K562 (cell line): ENCODE results near the gene BCL2L13. TPM values are rescaled to one million over a fixed set of nuclear protein-coding genes. Genes with fewer than 3 reads are reported as not detected.
A peak's percentile ranks its signal among the peaks of the same experiment; 100 is the strongest.

Source experiments
- MCM3 ChIP-seq: fragments of 450-650 bp; IDR thresholded peaks from 2 replicates; pipeline ENCODE4 v1.6.1; 2016
- MYC ChIP-seq, 2 experiments: fragments of 250-450 bp in 1 of 2; sonication (Bioruptor Pico) in 1 of 2; IDR thresholded peaks; 2 replicates each; pipeline versions ENCODE4 v1.5.1 to v1.6.1; 2012 to 2021; ENCODE audit warnings: low read depth in 2 of 2, borderline replicate concordance in 1 of 2, improper control_type of control experiment in 1 of 2, low read length in 1 of 2, mild to moderate bottlenecking in 1 of 2, moderate library complexity in 1 of 2
- SRSF3 ChIP-seq: fragments of 200-400 bp; formaldehyde crosslinking; IDR thresholded peaks from 2 replicates; pipeline ENCODE4 v1.6.1; 2016; ENCODE audit warnings: mild to moderate bottlenecking, low read length, moderate library complexity; ENCODE audit not compliant: insufficient read depth
- TAF7 ChIP-seq: fragments of 450-650 bp; IDR thresholded peaks from 2 replicates; pipeline ENCODE4 v1.6.1; 2016; ENCODE audit warnings: missing genetic modification characterization, missing compliant biosample characterization
- TEAD4 ChIP-seq, 2 experiments: sonication (generic) in 1 of 2; formaldehyde crosslinking in 1 of 2; IDR thresholded peaks; 2 replicates each; pipeline versions ENCODE4 v1.6.1 to v1.8.0; 2012 to 2022; ENCODE audit warnings: borderline replicate concordance in 1 of 2, inconsistent platforms in 1 of 2, low read length in 1 of 2, mild to moderate bottlenecking in 1 of 2, missing genetic modification reagents in 1 of 2
- ZEB2 ChIP-seq: fragments of 450-650 bp; IDR thresholded peaks from 2 replicates; pipeline ENCODE4 v1.6.1; 2016
- ZFP30 ChIP-seq: fragments of 250-450 bp; sonication (Bioruptor Pico); IDR thresholded peaks from 2 replicates; pipeline ENCODE4 v1.8.0; 2022; ENCODE audit warnings: moderate library complexity, mild to moderate bottlenecking, inconsistent platforms, borderline replicate concordance
- polyA plus RNA-seq, 8 experiments: library from polyadenylated mRNA; depleted of rRNA in 4 of 8; stranded (reverse) in 5 of 8; unstranded in 3 of 8; fragments of >200 nt; fragmentation: Nextera tagmentation in 2 of 8; fragmentation: Illumina TruSeq in 1 of 8; extraction: Ambion mirVana in 2 of 8; extraction: Trizol in 1 of 8; gene quantifications; 2 replicates each; pipeline versions ENCODE4 v1.2.1 to v1.2.3, GENCODE V29; 2011 to 2014; ENCODE audit warnings: inconsistent platforms in 1 of 8, missing spikeins in 1 of 8
- total RNA-seq, 7 experiments: library from RNA; depleted of rRNA in 6 of 7; stranded (reverse); fragments of >200 nt in 6 of 7; fragmentation: Illumina TruSeq in 2 of 7; extraction: Trizol in 2 of 7; gene quantifications; 2 replicates each; pipeline versions ENCODE4 v1.2.1 to v1.2.3, GENCODE V29; 2011 to 2021; ENCODE audit warnings: low replicate concordance in 1 of 7
- TF ChIP-seq, protein P1 (sequence below): IDR thresholded peaks from 2 replicates; pipeline ENCODE4 v1.6.1; 2014; ENCODE audit warnings: antibody characterized with exemption
- TF ChIP-seq, protein P2 (sequence below): fragments of 250-450 bp; sonication (Bioruptor Pico); IDR thresholded peaks from 2 replicates; pipeline ENCODE4 v1.8.0; 2021; ENCODE audit warnings: moderate library complexity, mild to moderate bottlenecking, inconsistent platforms
- TF ChIP-seq, protein P3 (sequence below): IDR thresholded peaks from 2 replicates; pipeline ENCODE4 v1.6.1; 2011; ENCODE audit not compliant: insufficient read length; ENCODE audit errors: extremely low read depth
- TF ChIP-seq, protein P4 (sequence below): fragments of 150-350 bp; conservative IDR thresholded peaks from 2 replicates; pipeline ENCODE4 v1.6.1; 2014; ENCODE audit warnings: low read length
- TF ChIP-seq, protein P5 (sequence below): fragments of 200-800 bp; sonication (Bioruptor generic); IDR thresholded peaks from 2 replicates; pipeline ENCODE4 v1.6.1; 2016; ENCODE audit warnings: missing genetic modification characterization, missing compliant biosample characterization
- TF ChIP-seq, protein P6 (sequence below), 2 experiments: fragments of 450-650 bp in 1 of 2; sonication (generic) in 1 of 2; formaldehyde crosslinking in 1 of 2; IDR thresholded peaks in 1 of 2; conservative IDR thresholded peaks in 1 of 2; 2 replicates each; pipeline versions ENCODE4 v1.6.1 to v1.8.1; 2016 to 2023; ENCODE audit warnings: mild to moderate bottlenecking in 2 of 2, moderate library complexity in 2 of 2, inconsistent platforms in 1 of 2, missing genetic modification reagents in 1 of 2

BCL2L13 gene
- total and polyA plus RNA-seq, 9 of the 15 experiments (the other 6 are each of a cell fraction or from before 2014, with no cell fraction given) = 41.5 to 63.4 (median 56.5) TPM

DNA sequence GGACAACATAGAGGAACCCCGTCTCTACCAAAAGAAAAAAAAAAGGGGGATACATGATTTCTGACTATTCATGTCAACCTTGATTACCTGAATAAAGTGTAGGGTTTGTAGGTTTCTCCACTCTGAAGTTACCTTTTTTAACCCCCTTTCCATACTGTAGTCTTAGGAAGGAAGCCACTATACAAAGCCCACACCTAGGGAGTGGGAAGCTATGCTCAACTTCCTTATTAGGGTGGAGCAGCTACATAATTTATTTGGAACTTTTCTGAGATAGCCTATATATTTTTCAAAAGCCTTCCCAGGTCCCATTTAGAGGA lies 9.4 kb upstream of the BCL2L13 start (continued):
- TF ChIP-seq TEAD4 (IDR thresholded peaks at IDR 0.05; ENCODE audit: low read length) (peak; percentile 5), TEAD4 (CRISPR knock-in tag; IDR thresholded peaks at IDR 0.05; ENCODE audit: borderline replicate concordance) (no peak), TAF7 (tag) (no peak), SRSF3 (no peak), MCM3 (no peak), ZFP30 (CRISPR knock-in tag) (no peak), ZEB2 (peak; percentile 44; the same call in 1 of the 2 replicates), MYC (IDR thresholded peaks at IDR 0.05; ENCODE audit: low read depth, low read length) (no peak), MYC (CRISPR knock-in tag; IDR thresholded peaks at IDR 0.05; ENCODE audit: borderline replicate concordance, low read depth) (0 out of 2 replicates have a peak, but pooled peaks have one; percentile 8)
- TF ChIP-seq, protein P1, sequence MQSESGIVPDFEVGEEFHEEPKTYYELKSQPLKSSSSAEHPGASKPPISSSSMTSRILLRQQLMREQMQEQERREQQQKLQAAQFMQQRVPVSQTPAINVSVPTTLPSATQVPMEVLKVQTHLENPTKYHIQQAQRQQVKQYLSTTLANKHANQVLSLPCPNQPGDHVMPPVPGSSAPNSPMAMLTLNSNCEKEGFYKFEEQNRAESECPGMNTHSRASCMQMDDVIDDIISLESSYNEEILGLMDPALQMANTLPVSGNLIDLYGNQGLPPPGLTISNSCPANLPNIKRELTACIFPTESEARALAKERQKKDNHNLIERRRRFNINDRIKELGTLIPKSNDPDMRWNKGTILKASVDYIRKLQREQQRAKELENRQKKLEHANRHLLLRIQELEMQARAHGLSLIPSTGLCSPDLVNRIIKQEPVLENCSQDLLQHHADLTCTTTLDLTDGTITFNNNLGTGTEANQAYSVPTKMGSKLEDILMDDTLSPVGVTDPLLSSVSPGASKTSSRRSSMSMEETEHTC = no peak
- TF ChIP-seq, protein P2, sequence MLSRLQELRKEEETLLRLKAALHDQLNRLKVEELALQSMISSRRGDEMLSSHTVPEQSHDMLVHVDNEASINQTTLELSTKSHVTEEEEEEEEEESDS = no peak
- TF ChIP-seq, protein P3, sequence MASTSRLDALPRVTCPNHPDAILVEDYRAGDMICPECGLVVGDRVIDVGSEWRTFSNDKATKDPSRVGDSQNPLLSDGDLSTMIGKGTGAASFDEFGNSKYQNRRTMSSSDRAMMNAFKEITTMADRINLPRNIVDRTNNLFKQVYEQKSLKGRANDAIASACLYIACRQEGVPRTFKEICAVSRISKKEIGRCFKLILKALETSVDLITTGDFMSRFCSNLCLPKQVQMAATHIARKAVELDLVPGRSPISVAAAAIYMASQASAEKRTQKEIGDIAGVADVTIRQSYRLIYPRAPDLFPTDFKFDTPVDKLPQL = no peak
- TF ChIP-seq, protein P4, sequence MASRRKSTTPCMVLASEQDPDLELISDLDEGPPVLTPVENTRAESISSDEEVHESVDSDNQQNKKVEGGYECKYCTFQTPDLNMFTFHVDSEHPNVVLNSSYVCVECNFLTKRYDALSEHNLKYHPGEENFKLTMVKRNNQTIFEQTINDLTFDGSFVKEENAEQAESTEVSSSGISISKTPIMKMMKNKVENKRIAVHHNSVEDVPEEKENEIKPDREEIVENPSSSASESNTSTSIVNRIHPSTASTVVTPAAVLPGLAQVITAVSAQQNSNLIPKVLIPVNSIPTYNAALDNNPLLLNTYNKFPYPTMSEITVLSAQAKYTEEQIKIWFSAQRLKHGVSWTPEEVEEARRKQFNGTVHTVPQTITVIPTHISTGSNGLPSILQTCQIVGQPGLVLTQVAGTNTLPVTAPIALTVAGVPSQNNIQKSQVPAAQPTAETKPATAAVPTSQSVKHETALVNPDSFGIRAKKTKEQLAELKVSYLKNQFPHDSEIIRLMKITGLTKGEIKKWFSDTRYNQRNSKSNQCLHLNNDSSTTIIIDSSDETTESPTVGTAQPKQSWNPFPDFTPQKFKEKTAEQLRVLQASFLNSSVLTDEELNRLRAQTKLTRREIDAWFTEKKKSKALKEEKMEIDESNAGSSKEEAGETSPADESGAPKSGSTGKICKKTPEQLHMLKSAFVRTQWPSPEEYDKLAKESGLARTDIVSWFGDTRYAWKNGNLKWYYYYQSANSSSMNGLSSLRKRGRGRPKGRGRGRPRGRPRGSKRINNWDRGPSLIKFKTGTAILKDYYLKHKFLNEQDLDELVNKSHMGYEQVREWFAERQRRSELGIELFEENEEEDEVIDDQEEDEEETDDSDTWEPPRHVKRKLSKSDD = no peak
- TF ChIP-seq, protein P5, sequence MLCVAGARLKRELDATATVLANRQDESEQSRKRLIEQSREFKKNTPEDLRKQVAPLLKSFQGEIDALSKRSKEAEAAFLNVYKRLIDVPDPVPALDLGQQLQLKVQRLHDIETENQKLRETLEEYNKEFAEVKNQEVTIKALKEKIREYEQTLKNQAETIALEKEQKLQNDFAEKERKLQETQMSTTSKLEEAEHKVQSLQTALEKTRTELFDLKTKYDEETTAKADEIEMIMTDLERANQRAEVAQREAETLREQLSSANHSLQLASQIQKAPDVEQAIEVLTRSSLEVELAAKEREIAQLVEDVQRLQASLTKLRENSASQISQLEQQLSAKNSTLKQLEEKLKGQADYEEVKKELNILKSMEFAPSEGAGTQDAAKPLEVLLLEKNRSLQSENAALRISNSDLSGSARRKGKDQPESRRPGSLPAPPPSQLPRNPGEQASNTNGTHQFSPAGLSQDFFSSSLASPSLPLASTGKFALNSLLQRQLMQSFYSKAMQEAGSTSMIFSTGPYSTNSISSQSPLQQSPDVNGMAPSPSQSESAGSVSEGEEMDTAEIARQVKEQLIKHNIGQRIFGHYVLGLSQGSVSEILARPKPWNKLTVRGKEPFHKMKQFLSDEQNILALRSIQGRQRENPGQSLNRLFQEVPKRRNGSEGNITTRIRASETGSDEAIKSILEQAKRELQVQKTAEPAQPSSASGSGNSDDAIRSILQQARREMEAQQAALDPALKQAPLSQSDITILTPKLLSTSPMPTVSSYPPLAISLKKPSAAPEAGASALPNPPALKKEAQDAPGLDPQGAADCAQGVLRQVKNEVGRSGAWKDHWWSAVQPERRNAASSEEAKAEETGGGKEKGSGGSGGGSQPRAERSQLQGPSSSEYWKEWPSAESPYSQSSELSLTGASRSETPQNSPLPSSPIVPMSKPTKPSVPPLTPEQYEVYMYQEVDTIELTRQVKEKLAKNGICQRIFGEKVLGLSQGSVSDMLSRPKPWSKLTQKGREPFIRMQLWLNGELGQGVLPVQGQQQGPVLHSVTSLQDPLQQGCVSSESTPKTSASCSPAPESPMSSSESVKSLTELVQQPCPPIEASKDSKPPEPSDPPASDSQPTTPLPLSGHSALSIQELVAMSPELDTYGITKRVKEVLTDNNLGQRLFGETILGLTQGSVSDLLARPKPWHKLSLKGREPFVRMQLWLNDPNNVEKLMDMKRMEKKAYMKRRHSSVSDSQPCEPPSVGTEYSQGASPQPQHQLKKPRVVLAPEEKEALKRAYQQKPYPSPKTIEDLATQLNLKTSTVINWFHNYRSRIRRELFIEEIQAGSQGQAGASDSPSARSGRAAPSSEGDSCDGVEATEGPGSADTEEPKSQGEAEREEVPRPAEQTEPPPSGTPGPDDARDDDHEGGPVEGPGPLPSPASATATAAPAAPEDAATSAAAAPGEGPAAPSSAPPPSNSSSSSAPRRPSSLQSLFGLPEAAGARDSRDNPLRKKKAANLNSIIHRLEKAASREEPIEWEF (CRISPR knock-in tag) = no peak; the same call in 1 of the 2 replicates
- TF ChIP-seq, protein P6, sequence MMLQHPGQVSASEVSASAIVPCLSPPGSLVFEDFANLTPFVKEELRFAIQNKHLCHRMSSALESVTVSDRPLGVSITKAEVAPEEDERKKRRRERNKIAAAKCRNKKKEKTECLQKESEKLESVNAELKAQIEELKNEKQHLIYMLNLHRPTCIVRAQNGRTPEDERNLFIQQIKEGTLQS (IDR thresholded peaks at IDR 0.05) = no peak
- TF ChIP-seq, protein P6 (CRISPR knock-in tag; conservative IDR thresholded peaks at IDR 0.05) = no peak
